GM10266 (cell line): ENCODE results near the gene TTC7B.

Experiments
- DNase-seq: peaks from one replicate; pipeline ENCODE4 v3.0.0; 2012; ENCODE audit errors: extremely low spot score
- CTCF ChIP-seq: IDR thresholded peaks from 2 replicates; pipeline ENCODE4 v1.5.1; 2012; ENCODE audit warnings: mild to moderate bottlenecking, low read depth; ENCODE audit not compliant: control insufficient read depth, insufficient read depth; ENCODE audit errors: missing control alignments

The TTC7B gene

GRCh38 chr14:90608929-90609341 is 207.3 kb downstream of the TTC7B start:
- TF ChIP-seq CTCF, result no peak
- no peak for DNase-seq

DNA sequence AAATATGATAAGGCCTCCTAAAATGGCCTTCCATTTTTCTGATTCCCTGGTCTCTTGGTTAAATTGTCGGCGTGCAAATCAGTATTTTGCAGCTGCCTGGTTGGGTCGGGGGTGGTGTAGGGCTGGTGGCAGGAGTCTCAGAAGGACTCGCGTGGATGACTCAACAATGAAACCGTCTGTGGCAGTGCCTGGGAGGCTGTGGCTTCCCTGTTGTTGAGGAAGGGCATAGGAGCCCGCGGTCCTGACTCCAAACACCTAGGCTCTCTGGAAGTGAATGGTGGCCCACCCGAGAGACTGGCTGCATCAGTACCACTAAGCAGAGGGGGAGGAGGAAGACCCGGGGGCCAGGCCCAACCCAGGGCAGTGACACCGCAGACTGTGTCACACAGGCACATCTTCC is 207.9 kb downstream of the TTC7B start:
- DNase-seq, result no peak
- no peak for TF ChIP-seq CTCF

GRCh38 chr14:90607141-90607540 is 209.1 kb downstream of the TTC7B start:
- no peak for DNase-seq
- TF ChIP-seq CTCF, result no peak

- no peak for DNase-seq
- TF ChIP-seq CTCF, result no peak
These were observed 209.8 kb downstream of the TTC7B start for GRCh38 chr14:90606434-90606833.

GRCh38 chr14:90605430-90605829 is 210.8 kb downstream of the TTC7B start:
- no peak for TF ChIP-seq CTCF

DNA sequence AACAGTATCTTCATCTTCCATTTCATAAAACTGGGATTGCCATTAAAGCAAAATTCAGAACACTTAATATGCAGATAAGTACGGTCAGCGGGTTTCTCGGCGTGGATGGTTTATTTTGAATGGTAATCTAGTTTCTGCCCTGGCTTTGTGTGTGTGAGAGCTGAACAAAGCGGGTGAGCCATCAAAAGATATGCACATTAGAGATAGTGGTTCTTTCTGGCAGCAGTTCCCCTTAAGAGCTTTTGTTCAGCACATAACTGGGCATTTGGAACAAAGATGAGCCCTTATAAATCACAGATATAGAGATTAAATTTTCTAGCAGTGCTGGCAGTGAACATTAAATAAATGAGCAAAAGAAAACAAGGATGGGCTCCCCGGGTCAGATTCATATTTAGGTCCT is 211.9 kb downstream of the TTC7B start:
- DNase-seq, result no peak
- no peak for TF ChIP-seq CTCF

More at GRCh38 chr14:90605430-90605829, 210.8 kb downstream of the TTC7B start:
- DNase-seq, result no peak

DNA sequence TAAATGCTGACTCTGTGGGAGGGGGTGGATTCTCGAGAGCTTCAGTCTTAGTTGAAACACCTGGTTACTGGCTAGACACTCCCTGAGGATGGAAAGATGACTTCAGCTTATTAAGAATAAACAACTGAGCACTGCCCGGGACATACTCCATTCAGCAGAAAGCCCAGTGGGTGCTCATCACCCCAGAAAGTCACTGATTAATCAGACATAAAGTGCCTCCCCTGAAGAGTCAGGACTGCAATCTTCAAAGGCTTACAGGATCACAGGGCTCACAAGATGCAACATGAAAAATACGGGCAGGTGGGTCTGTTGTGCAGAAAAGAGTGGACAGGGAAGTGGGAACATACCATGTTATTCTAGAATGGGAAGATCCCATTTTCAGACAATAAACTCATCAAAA is 212.4 kb downstream of the TTC7B start:
- no peak for DNase-seq
- TF ChIP-seq CTCF, result no peak
